Measurements from ENCODE around the gene PRCC. TPM values are rescaled to one million over a fixed set of nuclear protein-coding genes. Genes with fewer than 3 reads are reported as not detected.

PRCC gene
- total RNA-seq, 1 donor from 2014 or later, result 60.9 TPM

DNA sequence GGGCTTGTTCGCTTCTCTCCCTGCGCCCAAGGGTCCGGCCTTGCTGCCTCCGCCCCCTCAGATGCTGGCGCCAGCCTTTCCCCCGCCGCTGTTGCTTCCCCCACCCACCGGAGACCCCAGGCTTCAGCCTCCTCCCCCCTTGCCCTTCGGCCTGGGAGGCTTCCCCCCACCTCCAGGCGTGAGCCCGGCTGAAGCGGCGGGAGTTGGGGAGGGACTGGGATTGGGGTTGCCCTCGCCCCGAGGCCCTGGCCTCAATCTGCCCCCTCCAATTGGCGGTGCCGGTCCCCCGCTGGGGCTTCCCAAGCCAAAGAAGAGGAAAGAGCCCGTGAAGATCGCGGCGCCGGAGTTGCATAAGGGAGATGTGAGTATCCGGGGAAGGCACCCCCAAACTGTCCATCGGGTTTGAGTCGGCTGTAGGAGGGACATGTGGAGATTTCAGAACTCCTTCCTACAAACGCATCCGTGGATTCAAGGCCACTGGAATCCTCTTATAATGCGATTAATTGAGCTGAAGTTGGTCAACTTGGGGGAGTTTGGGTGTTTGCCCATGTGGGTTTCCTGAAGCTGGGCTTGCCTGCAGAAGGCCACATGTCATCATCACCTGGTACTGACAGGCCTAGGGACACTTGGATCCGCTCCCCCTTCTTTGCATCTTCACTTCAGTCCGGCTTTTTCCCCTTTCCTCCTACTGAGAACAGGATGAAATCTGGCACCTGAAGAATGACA, 707 bp downstream of the PRCC start:
- Mint-ChIP-seq H3K4me1 (ENCODE audit: low read depth) (peaks cover 41% of the 10 kb centered on the region), H3K27ac (ENCODE audit: unreplicated experiment) (no peak overlapping the region), H3K4me3 (ENCODE audit: unreplicated experiment) (no peak overlapping the region), H3K9me3 (ENCODE audit: low read depth) (no peaks in the 10 kb centered on the region), H3K27me3 (ENCODE audit: low read depth) (no peaks in the 10 kb centered on the region), H3K36me3 (ENCODE audit: low read depth) (peaks cover 6% of the 10 kb centered on the region)
- TF ChIP-seq, protein P1, sequence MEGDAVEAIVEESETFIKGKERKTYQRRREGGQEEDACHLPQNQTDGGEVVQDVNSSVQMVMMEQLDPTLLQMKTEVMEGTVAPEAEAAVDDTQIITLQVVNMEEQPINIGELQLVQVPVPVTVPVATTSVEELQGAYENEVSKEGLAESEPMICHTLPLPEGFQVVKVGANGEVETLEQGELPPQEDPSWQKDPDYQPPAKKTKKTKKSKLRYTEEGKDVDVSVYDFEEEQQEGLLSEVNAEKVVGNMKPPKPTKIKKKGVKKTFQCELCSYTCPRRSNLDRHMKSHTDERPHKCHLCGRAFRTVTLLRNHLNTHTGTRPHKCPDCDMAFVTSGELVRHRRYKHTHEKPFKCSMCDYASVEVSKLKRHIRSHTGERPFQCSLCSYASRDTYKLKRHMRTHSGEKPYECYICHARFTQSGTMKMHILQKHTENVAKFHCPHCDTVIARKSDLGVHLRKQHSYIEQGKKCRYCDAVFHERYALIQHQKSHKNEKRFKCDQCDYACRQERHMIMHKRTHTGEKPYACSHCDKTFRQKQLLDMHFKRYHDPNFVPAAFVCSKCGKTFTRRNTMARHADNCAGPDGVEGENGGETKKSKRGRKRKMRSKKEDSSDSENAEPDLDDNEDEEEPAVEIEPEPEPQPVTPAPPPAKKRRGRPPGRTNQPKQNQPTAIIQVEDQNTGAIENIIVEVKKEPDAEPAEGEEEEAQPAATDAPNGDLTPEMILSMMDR (IDR thresholded peaks at IDR 0.05), result no peak
- DNase-seq (ENCODE audit: low spot score), result no peak

DNA sequence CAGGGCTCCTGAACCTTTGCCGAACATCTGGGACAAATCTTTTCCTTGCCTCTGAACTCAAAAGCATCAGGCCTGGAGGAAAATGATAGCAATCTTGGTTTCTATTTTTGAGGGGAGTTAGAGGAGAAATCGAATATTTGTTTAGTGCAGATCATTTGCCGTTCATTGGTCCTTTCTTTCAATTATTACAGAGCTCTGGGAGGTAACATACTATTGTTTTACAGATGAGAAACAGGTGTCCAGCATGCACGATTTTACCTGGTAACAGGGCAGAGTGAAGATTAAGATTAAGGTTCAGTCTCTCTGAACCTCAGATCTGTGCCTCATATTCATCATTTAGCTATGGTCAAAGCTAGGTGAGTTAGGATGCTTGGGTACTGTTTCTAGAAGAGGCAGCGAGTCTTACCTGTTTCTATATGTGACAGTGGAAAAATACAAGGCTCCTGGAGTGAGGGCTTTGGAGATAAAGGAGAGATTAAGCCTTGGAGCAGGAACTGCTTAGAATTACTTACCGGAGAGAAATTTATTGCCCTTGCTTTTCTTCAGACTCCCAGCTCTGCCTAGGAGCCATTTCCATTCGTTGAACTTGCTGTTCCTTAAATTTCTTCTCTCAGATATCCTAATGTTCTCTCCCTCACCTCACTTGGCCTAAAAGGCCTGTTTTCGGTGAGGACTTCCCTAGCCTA, 1.4 kb downstream of the PRCC start:
- Mint-ChIP-seq H3K4me3 (ENCODE audit: unreplicated experiment) (no peak overlapping the region), H3K36me3 (ENCODE audit: low read depth) (peaks cover 8% of the 10 kb centered on the region), H3K9me3 (ENCODE audit: low read depth) (no peaks in the 10 kb centered on the region), H3K27me3 (ENCODE audit: low read depth) (no peaks in the 10 kb centered on the region), H3K4me1 (ENCODE audit: low read depth) (peaks cover 48% of the 10 kb centered on the region), H3K27ac (ENCODE audit: unreplicated experiment) (peak overlapping the region; percentile 64)
- TF ChIP-seq, protein P1 (IDR thresholded peaks at IDR 0.05), result no peak
- no peak for DNase-seq (ENCODE audit: low spot score)

DNA sequence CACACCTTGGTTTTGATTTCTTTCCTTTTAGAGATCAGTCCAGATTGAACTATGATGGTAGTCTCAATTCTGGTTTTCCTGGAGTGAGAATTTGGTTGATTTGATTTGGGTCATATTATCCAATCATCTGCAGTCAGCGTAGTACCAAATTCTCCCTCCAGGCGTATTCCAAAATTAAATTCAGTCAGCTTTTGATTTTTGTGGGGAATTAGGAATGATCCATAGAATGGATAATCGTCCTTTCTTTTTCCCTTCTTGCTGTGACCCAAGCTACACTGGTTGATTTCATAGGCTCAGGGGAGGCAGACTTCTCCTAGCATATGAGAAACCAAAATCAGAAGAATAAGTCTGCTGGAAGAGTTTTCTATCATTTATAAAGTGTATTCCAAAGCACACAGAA, 4.9 kb downstream of the PRCC start:
- Mint-ChIP-seq H3K27ac (ENCODE audit: unreplicated experiment) (no peak overlapping the region), H3K4me1 (ENCODE audit: low read depth) (peaks cover 64% of the 10 kb centered on the region)
- TF ChIP-seq, protein P1 (IDR thresholded peaks at IDR 0.05), result no peak

DNA sequence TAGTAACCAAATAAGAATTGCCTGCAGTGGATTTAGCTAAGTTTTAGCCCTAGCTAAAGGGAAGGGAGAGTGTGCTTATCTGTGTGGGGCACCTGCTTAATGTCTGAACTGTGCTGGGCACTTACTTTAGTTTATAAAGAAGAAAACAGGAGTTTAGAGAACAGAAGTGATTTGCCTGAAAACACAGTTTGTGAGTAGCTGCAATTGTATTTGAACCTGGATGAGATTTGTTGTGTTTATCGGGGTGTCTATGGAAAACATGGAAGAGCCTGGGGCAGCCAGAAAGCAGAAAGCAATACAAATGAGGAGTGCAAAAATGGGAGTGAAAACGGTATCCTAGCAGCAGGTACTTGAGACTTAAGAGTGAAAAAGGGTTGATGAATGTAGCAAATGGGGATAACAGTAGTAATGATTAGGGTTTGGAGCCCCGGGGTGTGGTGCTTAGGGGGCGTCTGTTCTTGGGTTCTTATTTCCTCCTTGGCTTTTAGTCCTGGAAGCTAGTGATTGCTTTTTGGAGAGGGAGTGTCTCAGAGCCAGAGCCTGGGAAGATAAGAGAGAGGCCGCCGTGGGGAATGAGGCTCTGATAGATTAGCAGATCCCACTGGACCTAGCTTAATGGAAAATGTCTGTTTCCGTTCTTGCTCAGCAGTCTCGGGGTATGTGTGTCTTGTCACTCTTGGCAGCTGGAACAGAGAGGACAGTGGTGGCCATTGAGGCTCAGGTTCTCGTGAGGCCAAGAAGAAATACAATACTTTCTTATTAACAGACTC, 5.6 kb downstream of the PRCC start:
- Mint-ChIP-seq H3K36me3 (ENCODE audit: low read depth) (peaks cover 9% of the 10 kb centered on the region), H3K9me3 (ENCODE audit: low read depth) (no peaks in the 10 kb centered on the region), H3K4me3 (ENCODE audit: unreplicated experiment) (no peak overlapping the region), H3K27me3 (ENCODE audit: low read depth) (no peaks in the 10 kb centered on the region), H3K27ac (ENCODE audit: unreplicated experiment) (peak overlapping the region; percentile 53), H3K4me1 (ENCODE audit: low read depth) (peaks cover 70% of the 10 kb centered on the region)
- TF ChIP-seq, protein P1 (IDR thresholded peaks at IDR 0.05), result no peak
- no peak for DNase-seq (ENCODE audit: low spot score)

More for the DNA sequence above, 4.9 kb downstream of the PRCC start:
- no peaks in the 10 kb centered on the region for H3K27me3 Mint-ChIP-seq (ENCODE audit: low read depth)
- H3K36me3 Mint-ChIP-seq (ENCODE audit: low read depth), result peaks cover 9% of the 10 kb centered on the region
- H3K9me3 Mint-ChIP-seq (ENCODE audit: low read depth), result no peaks in the 10 kb centered on the region
- H3K4me3 Mint-ChIP-seq (ENCODE audit: unreplicated experiment), result no peak overlapping the region
- no peak for DNase-seq (ENCODE audit: low spot score)

DNA sequence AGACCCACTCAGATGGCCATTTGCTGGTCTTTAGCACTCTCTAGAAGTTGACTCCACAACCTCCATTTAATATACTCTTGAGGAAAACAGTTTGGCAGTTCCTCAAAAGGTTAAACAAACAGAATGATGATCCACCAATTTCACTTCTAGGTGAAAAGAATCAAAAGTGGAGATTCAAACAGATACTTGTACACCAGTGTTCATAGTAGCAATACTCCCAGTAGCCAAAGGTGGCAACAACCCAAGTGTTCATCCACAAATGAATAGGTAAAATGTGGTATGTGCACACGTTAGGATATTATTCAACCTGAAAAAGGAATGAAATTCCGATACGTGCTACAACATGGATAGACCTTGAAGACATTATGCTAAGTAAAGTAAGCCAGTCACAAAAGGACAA, 6.3 kb downstream of the PRCC start:
- no peak for DNase-seq (ENCODE audit: low spot score)
- H3K4me1 Mint-ChIP-seq (ENCODE audit: low read depth), result peaks cover 67% of the 10 kb centered on the region
- no peak overlapping the region for H3K4me3 Mint-ChIP-seq (ENCODE audit: unreplicated experiment)
- no peaks in the 10 kb centered on the region for H3K27me3 Mint-ChIP-seq (ENCODE audit: low read depth)
- TF ChIP-seq, protein P1 (IDR thresholded peaks at IDR 0.05), result peak; percentile 40
- H3K27ac Mint-ChIP-seq (ENCODE audit: unreplicated experiment), result peak overlapping the region; percentile 53
- no peaks in the 10 kb centered on the region for H3K9me3 Mint-ChIP-seq (ENCODE audit: low read depth)
- H3K36me3 Mint-ChIP-seq (ENCODE audit: low read depth), result peaks cover 9% of the 10 kb centered on the region
